Lower leg skin (tissue), 4 donors: Measurements from ENCODE around the gene HES1. TPM values are rescaled to one million over a fixed set of nuclear protein-coding genes. Genes with fewer than 3 reads are reported as not detected.

ENCODE experiments used
- DNase-seq, 2 donors: peaks; one replicate each; pipeline ENCODE4 v3.0.0-alpha.2; 2019; ENCODE audit warnings: low spot score in 2 of 2
- H3K4me3 ChIP-seq: fragments of 200-600 bp; sonication (generic); 2 replicates; pipeline ENCODE4 v1.5.1; 2017; ENCODE audit warnings: mild to moderate bottlenecking, low read depth; ENCODE audit not compliant: poor library complexity, severe bottlenecking
- POLR2A ChIP-seq, 2 donors: fragments of 450-650 bp; IDR thresholded peaks; one replicate each; pipeline ENCODE4 v1.6.1; 2016 to 2017; ENCODE audit warnings: antibody characterized with exemption in 2 of 2, mild to moderate bottlenecking in 1 of 2, moderate library complexity in 1 of 2
- WGBS, 2 donors: methylation state at CpG; one replicate each; pipeline ENCODE4 v1.1.5; 2018; 5-methylcytosine and 5-hydroxymethylcytosine counted together
- intact Hi-C: fragments of 100-400 bp; cut with DNase I; formaldehyde crosslinking; loops from one replicate; pipeline ENCODE4 v1.15.0; 2023; ENCODE audit warnings: low total_unique reads
- total RNA-seq, 4 donors: library from RNA; depleted of rRNA; stranded (reverse); fragments of >200 nt; gene quantifications; one replicate each; pipeline ENCODE4 v1.1.0, GENCODE V29; 2016
- TF ChIP-seq, protein P1 (sequence below), 3 donors: fragments of 450-650 bp; IDR thresholded peaks; one replicate each; pipeline ENCODE4 v1.5.1; 2016; ENCODE audit warnings: antibody characterized with exemption in 3 of 3, mild to moderate bottlenecking in 3 of 3, moderate library complexity in 2 of 3

Gene HES1
- total RNA-seq, 4 donors from 2014 or later = 145 to 366 (median 315) TPM

DNA sequence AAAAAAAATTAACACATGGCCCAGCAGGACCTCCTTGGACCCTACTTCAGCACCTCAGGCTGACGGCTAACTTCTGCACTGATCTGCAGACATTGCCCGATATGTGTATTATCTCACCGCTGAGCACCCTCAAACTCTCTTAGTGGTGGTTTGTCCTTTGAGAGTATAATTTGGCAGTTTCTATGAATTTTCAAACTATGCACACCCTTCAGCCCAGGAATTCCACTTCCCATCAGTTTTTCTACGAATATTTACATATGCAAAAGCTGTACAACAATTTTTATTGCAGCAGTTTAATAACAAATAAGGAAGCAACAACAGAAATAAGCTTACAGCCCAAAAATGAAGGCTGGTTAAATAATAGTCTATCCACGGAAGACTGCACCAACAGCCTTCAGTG is 44.6 kb downstream of the HES1 start:
- intact Hi-C loops = no loop called here
- TF ChIP-seq, protein P1, sequence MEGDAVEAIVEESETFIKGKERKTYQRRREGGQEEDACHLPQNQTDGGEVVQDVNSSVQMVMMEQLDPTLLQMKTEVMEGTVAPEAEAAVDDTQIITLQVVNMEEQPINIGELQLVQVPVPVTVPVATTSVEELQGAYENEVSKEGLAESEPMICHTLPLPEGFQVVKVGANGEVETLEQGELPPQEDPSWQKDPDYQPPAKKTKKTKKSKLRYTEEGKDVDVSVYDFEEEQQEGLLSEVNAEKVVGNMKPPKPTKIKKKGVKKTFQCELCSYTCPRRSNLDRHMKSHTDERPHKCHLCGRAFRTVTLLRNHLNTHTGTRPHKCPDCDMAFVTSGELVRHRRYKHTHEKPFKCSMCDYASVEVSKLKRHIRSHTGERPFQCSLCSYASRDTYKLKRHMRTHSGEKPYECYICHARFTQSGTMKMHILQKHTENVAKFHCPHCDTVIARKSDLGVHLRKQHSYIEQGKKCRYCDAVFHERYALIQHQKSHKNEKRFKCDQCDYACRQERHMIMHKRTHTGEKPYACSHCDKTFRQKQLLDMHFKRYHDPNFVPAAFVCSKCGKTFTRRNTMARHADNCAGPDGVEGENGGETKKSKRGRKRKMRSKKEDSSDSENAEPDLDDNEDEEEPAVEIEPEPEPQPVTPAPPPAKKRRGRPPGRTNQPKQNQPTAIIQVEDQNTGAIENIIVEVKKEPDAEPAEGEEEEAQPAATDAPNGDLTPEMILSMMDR (IDR thresholded peaks at IDR 0.05) = no peak
- TF ChIP-seq POLR2A (IDR thresholded peaks at IDR 0.05) = no peak
- no peak for DNase-seq
- WGBS, 2 donors = 96 to 97% methylated on average over 5 of the region's 5 CpGs
- no peak overlapping the region for H3K4me3 ChIP-seq

DNA sequence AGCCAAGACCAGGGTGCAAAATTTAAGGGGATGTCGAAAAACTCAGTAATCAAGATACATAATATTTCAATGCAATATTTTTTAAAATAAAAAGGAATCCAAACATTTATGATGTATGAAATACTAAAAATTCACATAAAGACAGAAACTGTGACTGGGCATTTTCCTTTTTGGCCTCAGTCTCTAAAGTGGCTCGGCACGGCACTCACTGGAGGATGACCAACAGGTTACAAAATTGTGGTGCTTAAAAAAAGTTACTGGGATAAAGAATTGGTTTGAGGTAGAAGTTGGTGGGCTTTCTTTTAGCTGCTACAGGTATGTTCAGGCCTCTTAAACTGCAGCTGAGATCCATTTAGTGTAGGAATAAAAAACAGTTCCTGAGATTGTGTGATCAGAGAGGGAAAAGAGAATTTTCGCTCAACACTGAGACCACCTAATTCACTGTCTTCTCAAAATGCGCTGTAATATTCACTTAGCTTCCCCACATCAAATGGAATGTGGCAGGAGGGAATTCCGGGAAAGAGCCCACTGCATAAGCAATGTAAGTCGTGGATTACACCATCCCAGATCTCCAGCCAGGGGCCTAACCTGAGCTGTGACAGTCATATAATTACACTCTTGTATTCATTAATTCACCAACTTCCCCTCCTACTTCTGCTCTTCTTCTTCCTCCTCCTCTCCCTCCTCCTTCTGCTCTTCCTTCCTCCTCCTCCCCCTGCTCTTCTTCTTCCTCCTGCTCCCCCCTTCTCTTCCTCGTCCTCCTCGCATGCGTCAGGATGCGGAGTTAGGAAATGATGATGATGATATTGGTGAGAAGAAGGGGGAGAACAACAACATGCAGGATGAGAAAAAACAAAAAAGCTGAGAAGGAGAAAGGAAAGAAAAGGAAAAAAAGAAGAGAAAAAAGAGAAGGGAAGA is 45.9 kb downstream of the HES1 start:
- H3K4me3 ChIP-seq = no peak overlapping the region
- intact Hi-C loops = no loop called here
- whole genome bisulfite sequencing, 2 donors = 91 to 95% methylated on average over 11 of the region's 11 CpGs
- TF ChIP-seq POLR2A (IDR thresholded peaks at IDR 0.05) = no peak
- TF ChIP-seq, protein P1 (IDR thresholded peaks at IDR 0.05) = no peak
- DNase-seq = no peak

DNA sequence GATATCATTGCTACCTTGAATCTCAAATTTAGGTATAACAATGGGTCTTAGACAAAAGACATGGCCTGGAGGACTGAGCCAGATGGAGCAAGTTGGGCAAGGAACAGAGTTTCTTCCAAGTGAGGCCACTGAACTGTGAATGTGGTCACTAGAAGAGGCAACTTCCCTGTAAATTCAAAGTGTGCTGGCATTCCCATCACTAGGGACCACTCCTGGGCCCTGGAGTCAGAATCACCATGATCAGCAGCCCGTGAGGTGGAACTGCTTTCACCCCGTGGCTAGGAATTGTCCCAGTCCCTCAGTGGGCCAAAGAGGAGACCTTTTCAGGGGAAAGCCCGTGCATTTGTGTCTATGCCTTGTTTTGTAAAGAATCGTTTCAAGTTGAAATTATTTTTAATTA is 47.3 kb downstream of the HES1 start:
- TF ChIP-seq, protein P1 (IDR thresholded peaks at IDR 0.05) = no peak
- no peak for TF ChIP-seq POLR2A (IDR thresholded peaks at IDR 0.05)
- WGBS, 2 donors = 90 to 93% methylated on average over 4 of the region's 4 CpGs
- intact Hi-C loops = no loop called here
- no peak for DNase-seq
- no peak overlapping the region for H3K4me3 ChIP-seq

DNA sequence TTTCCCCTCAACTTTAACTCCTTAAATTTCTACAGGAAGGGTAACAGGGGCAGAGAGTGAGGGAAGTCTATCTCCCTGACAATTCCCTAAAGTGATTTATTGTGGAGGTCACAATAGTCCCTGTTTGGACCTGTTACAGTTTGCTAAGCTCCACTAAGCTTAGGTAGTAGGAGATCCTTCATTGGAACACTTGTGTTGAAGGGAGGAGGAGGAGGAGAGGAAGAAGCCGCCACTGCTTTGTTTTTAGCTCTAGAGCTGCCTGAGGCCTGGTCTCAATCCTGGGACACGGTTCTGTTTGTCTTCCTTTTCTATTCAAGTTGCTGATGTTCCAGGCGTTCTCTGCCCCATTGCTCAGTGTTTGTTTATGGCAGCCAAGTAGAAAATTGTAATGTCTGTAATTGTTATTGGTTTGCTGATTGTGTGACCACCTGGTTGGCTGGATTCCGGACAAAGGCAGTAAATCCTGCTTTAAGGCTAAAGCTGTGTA is 48.4 kb downstream of the HES1 start:
- no peak for DNase-seq
- intact Hi-C loops = no loop called here
- WGBS, 2 donors = 70 to 73% methylated on average over 4 of the region's 4 CpGs

DNA sequence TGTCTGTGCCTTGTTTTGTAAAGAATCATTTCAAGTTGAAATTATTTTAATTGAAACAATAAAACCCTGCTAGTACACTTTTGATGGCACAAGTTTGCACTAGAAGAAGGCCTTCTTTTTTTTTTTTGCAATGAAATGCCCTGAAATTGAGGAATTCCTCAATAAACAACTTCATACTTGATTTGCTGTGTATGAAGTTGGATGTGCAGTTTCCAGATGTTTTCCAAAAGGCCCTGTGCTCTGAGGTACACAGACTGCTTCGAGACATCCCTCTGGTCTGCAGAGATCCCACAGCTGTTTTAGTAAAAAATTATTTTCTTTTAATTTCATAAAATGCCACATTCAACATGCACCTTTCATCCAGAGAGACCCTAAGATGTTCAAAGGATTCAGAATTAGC is 48.9 kb downstream of the HES1 start:
- intact Hi-C loops = no loop called here
- DNase-seq = no peak
- no peak overlapping the region for H3K4me3 ChIP-seq
- no peak for TF ChIP-seq POLR2A (IDR thresholded peaks at IDR 0.05)
- WGBS, 2 donors = 90 to 98% methylated on average over 1 of the region's 1 CpG

More for the DNA sequence above, 48.4 kb downstream of the HES1 start:
- no peak overlapping the region for H3K4me3 ChIP-seq
- TF ChIP-seq, protein P1 (IDR thresholded peaks at IDR 0.05) = no peak
- TF ChIP-seq POLR2A (IDR thresholded peaks at IDR 0.05) = no peak

DNA sequence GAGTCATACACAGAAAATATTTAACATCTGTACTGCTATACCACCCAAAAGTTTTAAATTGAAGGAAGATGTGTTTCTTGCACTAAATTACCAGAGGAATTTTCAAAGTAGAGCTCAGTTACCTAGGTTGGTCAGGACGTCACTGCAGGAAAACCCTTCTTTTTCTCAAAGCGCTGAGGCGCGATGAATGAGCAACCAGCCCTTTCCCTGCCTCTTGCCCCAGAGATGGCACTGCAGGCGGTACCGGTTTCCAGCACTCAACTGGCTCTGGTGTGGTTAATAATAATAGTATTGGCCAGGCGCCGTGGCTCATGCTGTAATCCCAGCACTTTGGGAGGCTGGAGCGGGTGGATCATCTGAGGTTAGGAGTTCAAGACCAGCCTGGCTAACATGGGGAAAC is 49.3 kb downstream of the HES1 start:
- no peak overlapping the region for H3K4me3 ChIP-seq
- no peak for DNase-seq
- TF ChIP-seq, protein P1 (IDR thresholded peaks at IDR 0.05) = no peak
- TF ChIP-seq POLR2A (IDR thresholded peaks at IDR 0.05) = no peak
- 76 to 85% methylated on average over 9 of the region's 9 CpGs for WGBS, 2 donors
- intact Hi-C loops = no loop called here
